ENCODE measurements around the gene TMC6. TPM values are rescaled to one million over a fixed set of nuclear protein-coding genes. Genes with fewer than 3 reads are reported as not detected.

TMC6 gene
- total and polyA plus RNA-seq, 2 of the 13 experiments (the other 11 are each of a cell fraction or from before 2014, with no cell fraction given): 48.4 to 99.1 TPM

DNA sequence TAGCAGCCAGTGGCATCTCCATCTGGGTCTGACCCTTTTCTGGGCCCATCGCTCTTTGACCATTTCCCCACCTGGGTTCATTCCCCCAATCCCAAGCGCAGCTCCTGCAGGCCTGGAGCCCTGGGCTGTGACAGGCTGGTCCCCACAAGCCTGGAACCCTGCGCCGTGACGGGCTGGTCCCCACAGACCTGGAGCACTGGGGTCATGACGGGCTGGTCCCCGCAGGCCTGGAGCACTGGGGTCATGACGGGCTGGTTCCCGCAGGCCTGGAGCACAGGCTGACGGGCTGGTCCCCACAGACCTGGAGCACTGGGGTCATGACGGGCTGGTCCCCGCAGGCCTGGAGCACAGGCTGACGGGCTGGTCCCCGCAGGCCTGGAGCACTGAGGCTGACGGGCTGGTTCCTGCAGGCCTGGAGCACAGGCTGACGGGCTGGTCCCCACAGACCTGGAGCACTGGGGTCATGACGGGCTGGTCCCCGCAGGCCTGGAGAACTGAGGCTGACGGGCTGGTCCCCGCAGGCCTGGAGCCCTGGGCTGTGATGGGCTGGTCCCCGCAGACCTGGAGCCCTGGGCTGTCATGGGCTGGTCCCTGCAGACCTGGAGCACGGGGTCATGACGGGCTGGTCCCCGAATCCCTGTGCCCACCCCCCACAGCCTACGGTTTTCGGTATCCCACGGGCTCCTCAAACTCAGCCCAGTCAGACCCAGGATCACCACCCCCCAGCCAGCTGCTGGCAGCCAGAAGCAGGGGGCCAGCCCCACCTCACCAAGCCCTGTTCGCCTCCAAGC lies 16.6 kb downstream of the TMC6 start:
- FAIRE-seq (no peak), ATAC-seq (no peak), DNase-seq (ENCODE audit: low spot score) (no peak)
- in situ Hi-C loops (cut with HindIII; ENCODE audit: extremely low pct_ligation_motif_present, low pct_unique_long_range_greater_than_20kb) (loop anchor here (5.0 kb wide), 1 partner anchor 75 kb away; the partner anchor contains the start of genes AFMID and TK1), intact Hi-C loops (cut with micrococcal nuclease; ENCODE audit: unreplicated experiment) (loop anchor here (1.0 to 5.0 kb wide), 2 partner anchors 75 to 139 kb away; partner anchors contain the start of genes AFMID and TK1)
- no peak overlapping the region for H2AFZ ChIP-seq (ENCODE audit: low read length)
- H3K9ac ChIP-seq (ENCODE audit: insufficient read depth, low read depth, low read length): no peak overlapping the region
- peaks cover 11 to 37% of the 10 kb centered on the region in 2 experiments for H3K36me3 ChIP-seq (replicated peaks in 1 of 2; ENCODE audit: control insufficient read depth in 1 of 2, insufficient read depth in 2 of 2, low read length in 2 of 2)
- H4K20me1 ChIP-seq (ENCODE audit: insufficient read depth, low read length): peaks cover 7% of the 10 kb centered on the region; the same call in 1 of the 2 replicates
- no peaks in the 10 kb centered on the region for H3K27me3 ChIP-seq (ENCODE audit: control insufficient read depth in 1 of 2, insufficient read depth in 2 of 2, low read length in 2 of 2)
- no peak overlapping the region for H3K27ac ChIP-seq (ENCODE audit: extremely low read length, insufficient read depth, low read length)
- no TSS peak for BruUV-seq (replicated peaks)
- no peaks in the 10 kb centered on the region for H3K79me2 ChIP-seq (ENCODE audit: insufficient read depth, low read length)
- 97% methylated on average over 21 of the region's 28 CpGs for WGBS (ENCODE audit: low lambda C conversion rate)
- POLR2A ChIA-PET: interaction anchor here (1.2 kb wide), 1 partner anchor 16 kb away, joined by 5 read pairs; no protein-coding TSS in a partner anchor
- no peak overlapping the region for H3K4me2 ChIP-seq (ENCODE audit: low read depth, low read length)
- no peaks in the 10 kb centered on the region for H3K9me3 ChIP-seq (ENCODE audit: low read length)
- no peak overlapping the region for H3K4me3 ChIP-seq (replicated peaks in 1 of 3; ENCODE audit: insufficient read depth in 1 of 3, low read depth in 2 of 3, low read length in 3 of 3)
- peaks cover 20% of the 10 kb centered on the region for H3K4me1 ChIP-seq (ENCODE audit: insufficient read depth, low read length)
- CTCF ChIA-PET (ENCODE audit: low intra/inter-chr PET ratio, low total read pairs): interaction anchor here (0.9 to 2.5 kb wide), 6 partner anchors 22 to 139 kb away, joined by 3 to 18 read pairs (median 10); partner anchors contain the start of gene AFMID
- TF ChIP-seq ZNF747 (CRISPR knock-in tag; IDR thresholded peaks at IDR 0.05; ENCODE audit: borderline replicate concordance) (0 out of 2 replicates have a peak, but pooled peaks have one; percentile 42), RBFOX2 (IDR thresholded peaks at IDR 0.05; ENCODE audit: low read depth, low read length) (peak; percentile 51), ZC3H13 (CRISPR knock-in tag; IDR thresholded peaks at IDR 0.05) (peak; percentile 17; the same call in 1 of the 2 replicates), ADNP (CRISPR knock-in tag; IDR thresholded peaks at IDR 0.05) (no peak), TAF15 (IDR thresholded peaks at IDR 0.05; ENCODE audit: low read depth, low read length, poor library complexity, severe bottlenecking) (no peak), MXD4 (CRISPR knock-in tag; IDR thresholded peaks at IDR 0.05) (no peak), ZNF724P (CRISPR knock-in tag; IDR thresholded peaks at IDR 0.05; ENCODE audit: borderline replicate concordance) (no peak), RFXAP (CRISPR knock-in tag; IDR thresholded peaks at IDR 0.05; ENCODE audit: borderline replicate concordance) (no peak), NR2F1 (CRISPR knock-in tag; IDR thresholded peaks at IDR 0.05) (no peak), ZNF737 (CRISPR knock-in tag; IDR thresholded peaks at IDR 0.05; ENCODE audit: borderline replicate concordance) (no peak), PHF21A (CRISPR knock-in tag; IDR thresholded peaks at IDR 0.05) (no peak), ZNF17 (CRISPR knock-in tag; IDR thresholded peaks at IDR 0.05) (peak; percentile 56; the same call in 1 of the 2 replicates), ZNF616 (CRISPR knock-in tag; IDR thresholded peaks at IDR 0.05; ENCODE audit: low read depth) (0 out of 2 replicates have a peak, but pooled peaks have one; percentile 13)
- TF ChIP-seq, protein P1, sequence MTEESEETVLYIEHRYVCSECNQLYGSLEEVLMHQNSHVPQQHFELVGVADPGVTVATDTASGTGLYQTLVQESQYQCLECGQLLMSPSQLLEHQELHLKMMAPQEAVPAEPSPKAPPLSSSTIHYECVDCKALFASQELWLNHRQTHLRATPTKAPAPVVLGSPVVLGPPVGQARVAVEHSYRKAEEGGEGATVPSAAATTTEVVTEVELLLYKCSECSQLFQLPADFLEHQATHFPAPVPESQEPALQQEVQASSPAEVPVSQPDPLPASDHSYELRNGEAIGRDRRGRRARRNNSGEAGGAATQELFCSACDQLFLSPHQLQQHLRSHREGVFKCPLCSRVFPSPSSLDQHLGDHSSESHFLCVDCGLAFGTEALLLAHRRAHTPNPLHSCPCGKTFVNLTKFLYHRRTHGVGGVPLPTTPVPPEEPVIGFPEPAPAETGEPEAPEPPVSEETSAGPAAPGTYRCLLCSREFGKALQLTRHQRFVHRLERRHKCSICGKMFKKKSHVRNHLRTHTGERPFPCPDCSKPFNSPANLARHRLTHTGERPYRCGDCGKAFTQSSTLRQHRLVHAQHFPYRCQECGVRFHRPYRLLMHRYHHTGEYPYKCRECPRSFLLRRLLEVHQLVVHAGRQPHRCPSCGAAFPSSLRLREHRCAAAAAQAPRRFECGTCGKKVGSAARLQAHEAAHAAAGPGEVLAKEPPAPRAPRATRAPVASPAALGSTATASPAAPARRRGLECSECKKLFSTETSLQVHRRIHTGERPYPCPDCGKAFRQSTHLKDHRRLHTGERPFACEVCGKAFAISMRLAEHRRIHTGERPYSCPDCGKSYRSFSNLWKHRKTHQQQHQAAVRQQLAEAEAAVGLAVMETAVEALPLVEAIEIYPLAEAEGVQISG (CRISPR knock-in tag; IDR thresholded peaks at IDR 0.05): no peak
- TF ChIP-seq, protein P2, sequence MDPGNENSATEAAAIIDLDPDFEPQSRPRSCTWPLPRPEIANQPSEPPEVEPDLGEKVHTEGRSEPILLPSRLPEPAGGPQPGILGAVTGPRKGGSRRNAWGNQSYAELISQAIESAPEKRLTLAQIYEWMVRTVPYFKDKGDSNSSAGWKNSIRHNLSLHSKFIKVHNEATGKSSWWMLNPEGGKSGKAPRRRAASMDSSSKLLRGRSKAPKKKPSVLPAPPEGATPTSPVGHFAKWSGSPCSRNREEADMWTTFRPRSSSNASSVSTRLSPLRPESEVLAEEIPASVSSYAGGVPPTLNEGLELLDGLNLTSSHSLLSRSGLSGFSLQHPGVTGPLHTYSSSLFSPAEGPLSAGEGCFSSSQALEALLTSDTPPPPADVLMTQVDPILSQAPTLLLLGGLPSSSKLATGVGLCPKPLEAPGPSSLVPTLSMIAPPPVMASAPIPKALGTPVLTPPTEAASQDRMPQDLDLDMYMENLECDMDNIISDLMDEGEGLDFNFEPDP (CRISPR knock-in tag; conservative IDR thresholded peaks at IDR 0.05): 0 out of 2 replicates have a peak, but pooled peaks have one; percentile 44
- TF ChIP-seq, protein P3, sequence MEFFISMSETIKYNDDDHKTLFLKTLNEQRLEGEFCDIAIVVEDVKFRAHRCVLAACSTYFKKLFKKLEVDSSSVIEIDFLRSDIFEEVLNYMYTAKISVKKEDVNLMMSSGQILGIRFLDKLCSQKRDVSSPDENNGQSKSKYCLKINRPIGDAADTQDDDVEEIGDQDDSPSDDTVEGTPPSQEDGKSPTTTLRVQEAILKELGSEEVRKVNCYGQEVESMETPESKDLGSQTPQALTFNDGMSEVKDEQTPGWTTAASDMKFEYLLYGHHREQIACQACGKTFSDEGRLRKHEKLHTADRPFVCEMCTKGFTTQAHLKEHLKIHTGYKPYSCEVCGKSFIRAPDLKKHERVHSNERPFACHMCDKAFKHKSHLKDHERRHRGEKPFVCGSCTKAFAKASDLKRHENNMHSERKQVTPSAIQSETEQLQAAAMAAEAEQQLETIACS (CRISPR knock-in tag; IDR thresholded peaks at IDR 0.05): no peak
- TF ChIP-seq, protein P4, sequence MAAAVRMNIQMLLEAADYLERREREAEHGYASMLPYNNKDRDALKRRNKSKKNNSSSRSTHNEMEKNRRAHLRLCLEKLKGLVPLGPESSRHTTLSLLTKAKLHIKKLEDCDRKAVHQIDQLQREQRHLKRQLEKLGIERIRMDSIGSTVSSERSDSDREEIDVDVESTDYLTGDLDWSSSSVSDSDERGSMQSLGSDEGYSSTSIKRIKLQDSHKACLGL (CRISPR knock-in tag; IDR thresholded peaks at IDR 0.05): 0 out of 2 replicates have a peak, but pooled peaks have one; percentile 27

All from HepG2 (cell line).